Measurements from ENCODE around the gene H1-8. TPM values are rescaled to one million over a fixed set of nuclear protein-coding genes. Genes with fewer than 3 reads are reported as not detected.

H1-8 gene
- total RNA-seq, 4 donors from 2014 or later: not detected

DNA sequence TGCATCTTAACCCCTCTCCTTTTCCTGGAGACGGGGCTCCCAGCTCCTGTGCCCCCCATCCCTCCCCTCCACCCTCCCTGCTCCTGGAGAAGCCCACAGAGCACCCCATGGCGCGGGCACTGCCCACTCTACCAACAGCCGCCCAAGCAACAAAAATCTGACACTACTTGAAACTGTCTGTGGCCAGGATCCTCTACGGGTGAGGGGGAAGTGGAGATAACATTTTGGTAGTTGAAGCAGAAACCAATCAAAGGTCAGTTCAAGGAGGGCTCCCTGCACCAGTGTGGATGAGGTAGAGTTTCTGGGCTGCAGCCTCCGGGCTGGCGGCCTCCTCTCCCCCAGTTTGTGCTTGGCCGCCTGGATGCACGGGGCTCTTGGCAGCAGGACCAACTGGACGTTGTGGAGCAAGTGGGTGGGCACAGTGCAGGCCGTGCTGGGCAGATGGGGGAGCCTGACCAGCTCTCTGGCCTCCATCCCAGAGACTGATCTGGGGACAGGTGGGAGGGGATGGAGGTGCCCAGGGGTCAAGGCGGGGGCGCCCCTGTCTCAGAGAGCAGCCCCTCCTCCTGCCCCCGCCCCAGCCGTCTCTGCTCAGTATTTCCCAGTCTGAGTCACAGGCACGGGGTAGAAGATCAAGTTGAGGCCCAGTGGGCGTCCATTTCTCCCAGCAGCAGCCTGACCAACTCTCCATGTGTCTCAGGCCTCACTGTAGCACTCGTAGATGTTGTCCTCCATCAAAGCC lies 12.8 kb downstream of the H1-8 start:
- 74% methylated on average over 10 of the region's 18 CpGs for WGBS
- H3K27ac ChIP-seq (replicated peaks in 1 of 4): no peak overlapping the region

DNA sequence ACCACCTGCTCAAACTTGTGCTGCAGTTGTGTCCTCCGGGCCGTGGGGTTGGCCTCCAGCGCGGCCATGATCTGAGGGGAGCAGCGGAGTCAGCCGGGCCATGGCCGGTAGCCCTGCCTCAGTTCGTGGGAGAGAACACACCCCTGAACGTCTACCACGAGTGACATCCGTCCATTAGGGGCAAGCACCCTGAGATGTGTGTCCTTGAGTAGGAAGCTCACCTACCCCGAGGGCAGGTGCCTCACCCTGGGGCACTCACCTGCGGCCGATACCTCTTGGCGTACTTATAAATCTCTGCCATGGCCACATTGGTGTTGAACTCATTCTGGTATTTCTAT lies 13.4 kb downstream of the H1-8 start:
- H3K4me3 ChIP-seq: no peak overlapping the region
- H3K36me3 ChIP-seq: peaks cover 10 to 56% (median 46%) of the 10 kb centered on the region in 4 donors
- DNase-seq (ENCODE audit: extremely low spot score): no peak
- no peaks in the 10 kb centered on the region for H3K9me3 ChIP-seq
- H3K27ac ChIP-seq (replicated peaks in 1 of 4): no peak overlapping the region
- H3K27me3 ChIP-seq: no peaks in the 10 kb centered on the region
- TF ChIP-seq POLR2A (IDR thresholded peaks at IDR 0.05; ENCODE audit: low read depth): no peak
- TF ChIP-seq EP300 (IDR thresholded peaks at IDR 0.05): no peak
- TF ChIP-seq, protein P1, sequence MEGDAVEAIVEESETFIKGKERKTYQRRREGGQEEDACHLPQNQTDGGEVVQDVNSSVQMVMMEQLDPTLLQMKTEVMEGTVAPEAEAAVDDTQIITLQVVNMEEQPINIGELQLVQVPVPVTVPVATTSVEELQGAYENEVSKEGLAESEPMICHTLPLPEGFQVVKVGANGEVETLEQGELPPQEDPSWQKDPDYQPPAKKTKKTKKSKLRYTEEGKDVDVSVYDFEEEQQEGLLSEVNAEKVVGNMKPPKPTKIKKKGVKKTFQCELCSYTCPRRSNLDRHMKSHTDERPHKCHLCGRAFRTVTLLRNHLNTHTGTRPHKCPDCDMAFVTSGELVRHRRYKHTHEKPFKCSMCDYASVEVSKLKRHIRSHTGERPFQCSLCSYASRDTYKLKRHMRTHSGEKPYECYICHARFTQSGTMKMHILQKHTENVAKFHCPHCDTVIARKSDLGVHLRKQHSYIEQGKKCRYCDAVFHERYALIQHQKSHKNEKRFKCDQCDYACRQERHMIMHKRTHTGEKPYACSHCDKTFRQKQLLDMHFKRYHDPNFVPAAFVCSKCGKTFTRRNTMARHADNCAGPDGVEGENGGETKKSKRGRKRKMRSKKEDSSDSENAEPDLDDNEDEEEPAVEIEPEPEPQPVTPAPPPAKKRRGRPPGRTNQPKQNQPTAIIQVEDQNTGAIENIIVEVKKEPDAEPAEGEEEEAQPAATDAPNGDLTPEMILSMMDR (IDR thresholded peaks at IDR 0.05): no peak
- no peak for TF ChIP-seq POLR2AphosphoS5 (IDR thresholded peaks at IDR 0.05)
- H3K4me1 ChIP-seq: peaks cover 64 to 83% (median 75%) of the 10 kb centered on the region in 4 donors
- intact Hi-C loops (cut with DNase I): no loop called here
- WGBS: no CpG with 5 or more reads among the region's 15 CpGs

More for the DNA sequence above, 12.8 kb downstream of the H1-8 start:
- Histone ChIP-seq H3K36me3 (peaks cover 10 to 56% (median 45%) of the 10 kb centered on the region in 4 donors), H3K27me3 (no peaks in the 10 kb centered on the region), H3K4me3 (no peak overlapping the region), H3K9me3 (no peaks in the 10 kb centered on the region), H3K4me1 (peaks cover 59 to 78% (median 69%) of the 10 kb centered on the region in 4 donors)
- intact Hi-C loops (cut with DNase I): no loop called here
- no peak for DNase-seq (ENCODE audit: extremely low spot score)
- TF ChIP-seq POLR2A (IDR thresholded peaks at IDR 0.05; ENCODE audit: low read depth) (no peak), EP300 (IDR thresholded peaks at IDR 0.05) (no peak), POLR2AphosphoS5 (IDR thresholded peaks at IDR 0.05) (no peak)
- TF ChIP-seq, protein P1 (IDR thresholded peaks at IDR 0.05): no peak

DNA sequence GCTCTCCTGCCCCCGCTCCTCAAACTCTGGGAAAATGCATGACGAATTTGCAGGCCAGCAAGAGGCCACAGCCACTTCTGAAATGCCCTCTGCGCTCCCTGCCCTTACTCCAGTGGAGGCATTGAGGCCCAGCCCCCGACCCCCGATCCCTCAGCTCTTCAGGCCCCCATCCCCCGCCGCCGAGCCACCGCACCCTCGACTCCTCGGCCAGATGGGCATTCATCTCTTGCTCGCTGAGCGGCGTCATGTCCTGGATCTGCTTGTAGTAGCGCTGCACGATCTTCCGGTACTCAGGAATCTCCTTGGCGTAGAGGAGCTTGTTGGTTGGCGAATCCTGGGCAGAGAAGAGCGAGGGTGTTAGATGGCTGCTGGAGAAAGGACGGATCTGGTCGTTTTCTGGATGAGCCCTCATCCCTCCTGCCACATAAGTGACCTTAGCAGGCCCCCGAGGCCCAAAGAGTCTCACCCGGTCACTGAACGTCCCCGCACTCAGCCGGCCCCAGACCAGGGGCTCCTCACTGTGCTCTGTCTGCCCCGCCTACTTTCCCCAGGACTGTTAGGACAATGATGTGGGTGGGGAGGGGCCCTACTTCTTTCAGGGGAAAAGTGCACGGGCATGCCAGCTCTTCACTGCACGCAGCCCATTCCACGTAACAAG lies 14.0 kb downstream of the H1-8 start:
- Histone ChIP-seq H3K4me1 (peaks cover 71 to 90% (median 82%) of the 10 kb centered on the region in 4 donors), H3K27ac (replicated peaks in 1 of 4) (peak overlapping the region in 1 of 4 donors; percentile 47), H3K4me3 (no peak overlapping the region), H3K36me3 (peaks cover 10 to 62% (median 50%) of the 10 kb centered on the region in 4 donors), H3K9me3 (no peaks in the 10 kb centered on the region), H3K27me3 (no peaks in the 10 kb centered on the region)
- intact Hi-C loops (cut with DNase I): no loop called here
- 86% methylated on average over 31 of the region's 31 CpGs for WGBS
- DNase-seq (ENCODE audit: extremely low spot score): no peak
- TF ChIP-seq EP300 (IDR thresholded peaks at IDR 0.05) (no peak), POLR2AphosphoS5 (IDR thresholded peaks at IDR 0.05) (no peak), POLR2A (IDR thresholded peaks at IDR 0.05; ENCODE audit: low read depth) (no peak)
- TF ChIP-seq, protein P1 (IDR thresholded peaks at IDR 0.05): no peak

DNA sequence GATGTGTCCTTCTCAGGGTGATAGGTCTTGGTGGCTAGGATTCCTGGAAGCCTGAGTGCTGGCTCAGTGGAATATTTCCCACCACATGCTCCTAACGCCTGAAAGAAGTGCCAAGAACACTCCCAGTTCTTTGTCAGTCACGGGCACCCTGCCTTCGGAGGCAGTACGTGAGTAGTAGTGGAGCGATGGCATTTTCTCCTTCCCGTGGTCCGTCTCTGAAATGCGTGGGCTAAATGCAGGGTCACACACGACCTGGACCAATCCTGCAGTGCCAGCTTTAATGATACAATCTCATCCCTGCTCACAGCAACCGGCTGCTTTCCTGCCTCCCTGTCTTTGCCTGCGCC lies 14.5 kb downstream of the H1-8 start:
- no peak for DNase-seq (ENCODE audit: extremely low spot score)
- peaks cover 74 to 94% (median 85%) of the 10 kb centered on the region in 4 donors for H3K4me1 ChIP-seq

More for the DNA sequence above, 14.5 kb downstream of the H1-8 start:
- WGBS: 34% methylated on average over 7 of the region's 11 CpGs
- Histone ChIP-seq H3K9me3 (no peaks in the 10 kb centered on the region), H3K4me3 (no peak overlapping the region), H3K36me3 (peaks cover 10 to 67% (median 54%) of the 10 kb centered on the region in 4 donors), H3K27ac (replicated peaks in 1 of 4) (peak overlapping the region in 2 of 4 donors; percentile 38 to 47), H3K27me3 (no peaks in the 10 kb centered on the region)
- peak in 1 of 2 donors; percentile 15 for TF ChIP-seq POLR2AphosphoS5 (IDR thresholded peaks at IDR 0.05)
- no peak for TF ChIP-seq EP300 (IDR thresholded peaks at IDR 0.05)
- TF ChIP-seq POLR2A (IDR thresholded peaks at IDR 0.05; ENCODE audit: low read depth): no peak
- TF ChIP-seq, protein P1 (IDR thresholded peaks at IDR 0.05): no peak
- intact Hi-C loops (cut with DNase I): no loop called here
